AG09319 (cell line): ENCODE results near the gene AGPAT3.

Experiments
- DNase-seq: peaks from one replicate; pipeline ENCODE4 v3.0.0-alpha.2; 2010; ENCODE audit warnings: low read depth; ENCODE audit errors: extremely low read depth
- CTCF ChIP-seq: IDR thresholded peaks from 2 replicates; pipeline ENCODE4 v1.5.1; 2011; ENCODE audit warnings: low read depth, mild to moderate bottlenecking, inconsistent platforms, low read length, moderate library complexity

Gene AGPAT3

GRCh38 chr21:43937051-43937832 is 72.2 kb downstream of the AGPAT3 start:
- no peak for TF ChIP-seq CTCF
- no peak for DNase-seq

- no peak for TF ChIP-seq CTCF
- no peak for DNase-seq
Observed at GRCh38 chr21:43937891-43938309, 72.9 kb downstream of the AGPAT3 start.

GRCh38 chr21:43938751-43939442 is 73.9 kb downstream of the AGPAT3 start:
- DNase-seq: no peak
- peak; percentile 77 for TF ChIP-seq CTCF

- TF ChIP-seq CTCF: no peak
- DNase-seq: no peak
Observed at GRCh38 chr21:43939443-43940328, 74.7 kb downstream of the AGPAT3 start.

GRCh38 chr21:43940329-43941050 is 75.5 kb downstream of the AGPAT3 start:
- DNase-seq: no peak
- TF ChIP-seq CTCF: no peak

GRCh38 chr21:43942201-43942600 is 77.2 kb downstream of the AGPAT3 start:
- TF ChIP-seq CTCF: no peak
- no peak for DNase-seq
